C4-2B (cell line): ENCODE measurements around the gene WT1.

Source experiments
- H3K27ac ChIP-seq: fragments of 450-650 bp; 2 replicates; pipeline ENCODE4 v1.5.1; 2017
- ZFX ChIP-seq: fragments of 450-650 bp; IDR thresholded peaks from 2 replicates; pipeline ENCODE4 v1.6.1; 2017
- TF ChIP-seq, protein P1 (sequence below): fragments of 450-650 bp; conservative IDR thresholded peaks from 2 replicates; pipeline ENCODE4 v1.5.1; 2017; ENCODE audit warnings: mild to moderate bottlenecking

Gene WT1

GRCh38 chr11:32427935-32428664 is 7.2 kb downstream of the WT1 start:
- H3K27ac ChIP-seq = no peak overlapping the region

GRCh38 chr11:32427616-32427934 is 7.8 kb downstream of the WT1 start:
- TF ChIP-seq, protein P1, sequence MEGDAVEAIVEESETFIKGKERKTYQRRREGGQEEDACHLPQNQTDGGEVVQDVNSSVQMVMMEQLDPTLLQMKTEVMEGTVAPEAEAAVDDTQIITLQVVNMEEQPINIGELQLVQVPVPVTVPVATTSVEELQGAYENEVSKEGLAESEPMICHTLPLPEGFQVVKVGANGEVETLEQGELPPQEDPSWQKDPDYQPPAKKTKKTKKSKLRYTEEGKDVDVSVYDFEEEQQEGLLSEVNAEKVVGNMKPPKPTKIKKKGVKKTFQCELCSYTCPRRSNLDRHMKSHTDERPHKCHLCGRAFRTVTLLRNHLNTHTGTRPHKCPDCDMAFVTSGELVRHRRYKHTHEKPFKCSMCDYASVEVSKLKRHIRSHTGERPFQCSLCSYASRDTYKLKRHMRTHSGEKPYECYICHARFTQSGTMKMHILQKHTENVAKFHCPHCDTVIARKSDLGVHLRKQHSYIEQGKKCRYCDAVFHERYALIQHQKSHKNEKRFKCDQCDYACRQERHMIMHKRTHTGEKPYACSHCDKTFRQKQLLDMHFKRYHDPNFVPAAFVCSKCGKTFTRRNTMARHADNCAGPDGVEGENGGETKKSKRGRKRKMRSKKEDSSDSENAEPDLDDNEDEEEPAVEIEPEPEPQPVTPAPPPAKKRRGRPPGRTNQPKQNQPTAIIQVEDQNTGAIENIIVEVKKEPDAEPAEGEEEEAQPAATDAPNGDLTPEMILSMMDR = no peak
- no peak for TF ChIP-seq ZFX
- H3K27ac ChIP-seq = no peak overlapping the region

More at GRCh38 chr11:32427935-32428664, 7.2 kb downstream of the WT1 start:
- TF ChIP-seq, protein P1 = no peak
- TF ChIP-seq ZFX = no peak

- TF ChIP-seq ZFX = no peak
- TF ChIP-seq, protein P1 = no peak
- no peak overlapping the region for H3K27ac ChIP-seq
Measured at GRCh38 chr11:32426819-32427615, 8.3 kb downstream of the WT1 start.

- TF ChIP-seq, protein P1 = no peak
- no peak for TF ChIP-seq ZFX
- no peak overlapping the region for H3K27ac ChIP-seq
Measured at GRCh38 chr11:32426192-32426591, 9.1 kb downstream of the WT1 start.

DNA sequence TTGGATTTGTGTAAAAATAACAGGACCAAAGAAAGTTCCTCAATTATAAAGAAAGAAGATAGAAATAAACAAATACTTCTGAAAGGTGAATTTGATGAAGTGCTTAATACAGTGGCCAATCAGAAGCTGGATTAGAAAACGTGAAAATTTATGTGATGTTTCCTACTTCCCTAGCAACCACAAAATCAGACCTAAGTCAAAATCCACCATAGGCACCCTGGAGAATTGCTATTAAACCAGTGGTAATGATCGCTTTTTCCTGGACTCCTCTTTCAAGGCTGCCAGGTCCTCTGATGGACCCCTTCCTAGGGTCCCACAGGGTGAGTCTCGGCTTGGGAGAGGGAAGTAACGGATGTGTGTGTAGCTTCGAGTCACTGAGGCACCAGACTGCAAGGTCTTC is 9.6 kb downstream of the WT1 start:
- H3K27ac ChIP-seq = no peak overlapping the region
- TF ChIP-seq, protein P1 = no peak
- TF ChIP-seq ZFX = no peak

- no peak for TF ChIP-seq ZFX
- TF ChIP-seq, protein P1 = no peak
- H3K27ac ChIP-seq = no peak overlapping the region
Measured at GRCh38 chr11:32422545-32422944, 12.8 kb downstream of the WT1 start.

DNA sequence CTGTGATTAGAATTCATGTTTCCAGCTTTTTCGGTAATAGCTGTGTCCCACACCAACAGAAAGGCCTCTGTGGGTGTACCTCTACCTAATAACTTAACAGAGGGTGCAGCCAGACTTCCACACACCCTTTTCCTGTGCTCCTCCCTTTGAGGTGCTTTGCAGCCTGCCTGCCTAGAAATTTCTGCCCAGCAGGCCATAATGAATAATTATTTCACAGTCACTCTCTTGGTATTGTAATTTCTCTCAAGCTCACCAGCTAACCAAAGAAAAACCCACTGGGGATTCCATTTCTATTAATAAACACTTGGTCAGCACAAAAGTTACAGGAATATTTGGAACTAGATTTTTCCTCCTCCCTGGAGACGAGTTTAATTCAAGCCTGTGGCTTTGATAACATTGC is 13.3 kb downstream of the WT1 start:
- TF ChIP-seq ZFX = no peak
- TF ChIP-seq, protein P1 = no peak
- no peak overlapping the region for H3K27ac ChIP-seq
